Cardiac muscle cell (in vitro differentiated cells and primary cell): Measurements from ENCODE around the gene DPYSL3. TPM values are rescaled to one million over a fixed set of nuclear protein-coding genes. Genes with fewer than 3 reads are reported as not detected.
A peak's percentile ranks its signal among the peaks of the same experiment; 100 is the strongest.

Experiments used
- DNase-seq, 2 donors: peaks; one replicate each; pipeline versions ENCODE4 v3.0.0 to v3.0.0-alpha.2; 2010 to 2017; ENCODE audit warnings: low read depth in 1 of 2, low spot score in 1 of 2
- H3K27ac ChIP-seq: fragments of 200-600 bp; sonication (generic); 2 replicates; pipeline ENCODE4 v1.5.1; 2016
- H3K27me3 ChIP-seq: fragments of 200-600 bp; sonication (generic); 2 replicates; pipeline ENCODE4 v1.6.0; 2016; ENCODE audit warnings: control low read depth
- H3K36me3 ChIP-seq: fragments of 200-600 bp; sonication (generic); 2 replicates; pipeline ENCODE4 v1.5.1; 2016; ENCODE audit warnings: control low read depth
- H3K4me1 ChIP-seq: fragments of 200-600 bp; sonication (generic); 2 replicates; pipeline ENCODE4 v1.8.1; 2017; ENCODE audit warnings: low read depth, mild to moderate bottlenecking, mixed run types
- H3K4me3 ChIP-seq: fragments of 200-600 bp; sonication (generic); 2 replicates; pipeline ENCODE4 v1.5.1; 2016; ENCODE audit warnings: mild to moderate bottlenecking
- H3K9me3 ChIP-seq: fragments of 200-600 bp; sonication (generic); 2 replicates; pipeline ENCODE4 v1.5.1; 2017; ENCODE audit warnings: low read depth, mild to moderate bottlenecking, control low read depth
- CTCF ChIP-seq: IDR thresholded peaks from 2 replicates; pipeline ENCODE4 v1.5.1; 2012; ENCODE audit warnings: low read depth, mild to moderate bottlenecking, low read length
- polyA plus RNA-seq: library from polyadenylated mRNA; unstranded; fragments of >200 nt; fragmentation: Nextera tagmentation; extraction: Ambion mirVana; gene quantifications from 2 replicates; pipeline ENCODE4 v1.2.1, GENCODE V29; 2016
- total RNA-seq: library from RNA; depleted of rRNA; stranded (reverse); fragments of >200 nt; gene quantifications from 2 replicates; pipeline ENCODE4 v1.2.3, GENCODE V29; 2016

DPYSL3 gene
- total and polyA plus RNA-seq, 2 experiments from 2014 or later, result 86.3 to 129 TPM

- Histone ChIP-seq H3K4me1 (peaks cover 14% of the 10 kb centered on the region), H3K4me3 (no peak overlapping the region), H3K27me3 (no peaks in the 10 kb centered on the region), H3K27ac (no peak overlapping the region), H3K36me3 (no peaks in the 10 kb centered on the region), H3K9me3 (no peaks in the 10 kb centered on the region)
- no peak for DNase-seq
- TF ChIP-seq CTCF, result no peak
Observed at GRCh38 chr5:147458581-147458980, 51.3 kb downstream of the DPYSL3 start.

GRCh38 chr5:147455822-147456450, 53.9 kb downstream of the DPYSL3 start:
- DNase-seq, result no peak
- no peaks in the 10 kb centered on the region for H3K27me3 ChIP-seq
- H3K36me3 ChIP-seq, result no peaks in the 10 kb centered on the region
- no peaks in the 10 kb centered on the region for H3K9me3 ChIP-seq
- no peak for TF ChIP-seq CTCF
- peaks cover 24% of the 10 kb centered on the region for H3K4me1 ChIP-seq
- H3K4me3 ChIP-seq, result no peak overlapping the region
- H3K27ac ChIP-seq, result no peak overlapping the region

- H3K27me3 ChIP-seq, result no peaks in the 10 kb centered on the region
- no peak for TF ChIP-seq CTCF
- no peaks in the 10 kb centered on the region for H3K36me3 ChIP-seq
- no peak overlapping the region for H3K4me3 ChIP-seq
- peak in 1 of 2 donors; percentile 97 for DNase-seq
- no peak overlapping the region for H3K27ac ChIP-seq
- peaks cover 24% of the 10 kb centered on the region for H3K4me1 ChIP-seq
- no peaks in the 10 kb centered on the region for H3K9me3 ChIP-seq
Observed at GRCh38 chr5:147454996-147455677, 54.7 kb downstream of the DPYSL3 start.

GRCh38 chr5:147453875-147454814, 55.7 kb downstream of the DPYSL3 start:
- peak overlapping the region; percentile 81 for H3K27ac ChIP-seq
- H3K36me3 ChIP-seq, result no peaks in the 10 kb centered on the region
- no peaks in the 10 kb centered on the region for H3K9me3 ChIP-seq
- peak overlapping the region; percentile 74 for H3K4me3 ChIP-seq
- peaks cover 30% of the 10 kb centered on the region for H3K4me1 ChIP-seq
- DNase-seq, result peak; percentile 94
- TF ChIP-seq CTCF, result peak; percentile 95
- no peaks in the 10 kb centered on the region for H3K27me3 ChIP-seq

- DNase-seq, result no peak
- H3K4me1 ChIP-seq, result peaks cover 41% of the 10 kb centered on the region
- TF ChIP-seq CTCF, result no peak
- no peaks in the 10 kb centered on the region for H3K9me3 ChIP-seq
- no peak overlapping the region for H3K27ac ChIP-seq
- H3K36me3 ChIP-seq, result no peaks in the 10 kb centered on the region
- H3K4me3 ChIP-seq, result peak overlapping the region; percentile 74
- no peaks in the 10 kb centered on the region for H3K27me3 ChIP-seq
Observed at GRCh38 chr5:147452165-147452811, 57.6 kb downstream of the DPYSL3 start.
